Kidney (tissue), 14 donors: Measurements from ENCODE around the gene CASKIN2. TPM values are rescaled to one million over a fixed set of nuclear protein-coding genes. Genes with fewer than 3 reads are reported as not detected.

Experiments used
- DNase-seq, 5 donors: peaks; one replicate each; pipeline ENCODE4 v3.0.0-alpha.2; 2013 to 2020
- FAIRE-seq: peaks from 2 replicates; lab custom pipeline; 2012; peaks lifted over from hg19 to GRCh38; lab: Jason Lieb, UNC
- H3K27ac ChIP-seq, 2 donors: one replicate each; pipeline ENCODE4 v1.7.0; 2013; ENCODE audit warnings: low read depth in 2 of 2, low read length in 2 of 2, inconsistent platforms in 1 of 2
- H3K27me3 ChIP-seq: one replicate; pipeline ENCODE4 v1.7.1; 2013; ENCODE audit warnings: low read length, inconsistent platforms; ENCODE audit not compliant: control insufficient read depth, insufficient read depth
- H3K36me3 ChIP-seq, 3 donors: one replicate each; pipeline versions ENCODE4 v1.7.0 to v1.7.1; 2013; ENCODE audit warnings: low read length in 3 of 3, control low read depth in 1 of 3, inconsistent platforms in 1 of 3; ENCODE audit not compliant: insufficient read depth in 3 of 3, control insufficient read depth in 2 of 3
- H3K4me1 ChIP-seq, 3 donors: one replicate each; pipeline versions ENCODE4 v1.7.0 to v1.7.1; 2013; ENCODE audit warnings: low read length in 3 of 3, inconsistent platforms in 1 of 3, low read depth in 1 of 3; ENCODE audit not compliant: control insufficient read depth in 2 of 3, insufficient read depth in 2 of 3
- H3K4me3 ChIP-seq, 3 donors: one replicate each; pipeline versions ENCODE4 v1.7.0 to v1.8.1; 2013; ENCODE audit warnings: low read length in 3 of 3, control low read depth in 1 of 3, inconsistent platforms in 1 of 3
- H3K9ac ChIP-seq, 3 donors: one replicate each; pipeline versions ENCODE4 v1.7.0 to v1.7.1; 2013; ENCODE audit warnings: low read length in 3 of 3, control low read depth in 1 of 3, inconsistent platforms in 1 of 3
- H3K9me3 ChIP-seq, 3 donors: one replicate each; pipeline versions ENCODE4 v1.7.0 to v1.7.1; 2013; ENCODE audit warnings: low read length in 3 of 3, control low read depth in 1 of 3, inconsistent platforms in 1 of 3; ENCODE audit not compliant: control insufficient read depth in 2 of 3, insufficient read depth in 1 of 3
- intact Hi-C: fragments of 100-400 bp; cut with DNase I; formaldehyde crosslinking; loops from one replicate; pipeline ENCODE4 v1.11.1; 2022
- polyA plus RNA-seq: library from polyadenylated mRNA; stranded (reverse); fragments of 350-450 nt; fragmentation: Illumina TruSeq; extraction: RNeasy Lipid Tissue Mini Kit (QIAGEN cat#74804); gene quantifications from one replicate; pipeline ENCODE4 v1.2.3, GENCODE V29; 2014; ENCODE audit warnings: low read depth, low replicate concordance; ENCODE audit not compliant: insufficient read depth
- total RNA-seq: library from RNA; stranded (reverse); fragmentation: NEBNext Ultra II Directional; extraction: Animal tissue kit (Norgen Biotek cat#: 25700); gene quantifications from one replicate; pipeline ENCODE4 v1.2.1, GENCODE V29; 2021
- TF ChIP-seq, protein P1 (sequence below): IDR thresholded peaks from 3 replicates; pipeline ENCODE4 v1.5.1; 2012; ENCODE audit warnings: mild to moderate bottlenecking, moderate library complexity, borderline replicate concordance; ENCODE audit not compliant: insufficient read depth; ENCODE audit errors: extremely low read depth
- donor health status: control.
- donor health status: control.
- donor health status: control.
- donor health status: control.
- donor health status: control.
- donor health status: DM: yes; HTN: yes; CAD: no.
- donor health status: Normal renal cell carcinoma (clear cell type).

The CASKIN2 gene
- total and polyA plus RNA-seq, 2 donors from 2014 or later: 25.0 to 98.6 TPM

DNA sequence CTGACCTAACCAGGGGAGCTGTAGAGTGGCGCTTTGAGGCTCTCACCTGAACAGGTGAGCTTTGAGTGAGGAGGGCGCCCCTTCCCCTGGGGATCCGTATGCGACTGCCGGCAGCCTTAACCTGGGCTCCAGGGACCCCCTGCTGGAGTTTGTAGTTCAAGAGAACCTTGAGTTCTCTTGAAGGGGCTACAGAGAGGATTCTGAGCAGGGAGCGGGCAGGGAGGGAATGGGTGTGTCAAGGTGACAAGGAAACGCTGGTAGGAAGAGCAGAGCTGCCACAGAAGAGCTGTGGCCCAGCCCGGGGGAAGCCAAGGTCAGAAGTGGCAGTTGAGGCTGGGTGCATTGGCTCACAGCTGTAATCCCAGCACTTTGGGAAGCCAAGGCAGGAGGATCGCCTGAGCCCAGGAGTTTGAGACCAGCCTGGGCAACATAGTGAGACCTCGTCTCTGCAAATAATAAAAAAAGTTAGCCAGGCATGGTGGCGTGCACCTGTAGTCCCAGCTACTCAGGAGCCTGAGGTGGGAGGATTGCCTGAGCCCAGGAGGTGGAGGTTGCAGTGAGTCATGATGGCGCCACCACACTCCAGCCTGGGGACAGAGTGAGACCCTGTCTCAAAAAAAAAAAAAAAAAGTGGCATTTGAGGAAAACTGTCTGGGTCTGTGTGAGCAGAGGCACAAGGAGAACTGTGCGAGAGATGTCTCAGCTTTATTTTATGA is 11.4 kb upstream of the CASKIN2 start:
- Histone ChIP-seq H3K9ac (peak overlapping the region in 2 of 3 donors; percentile 4 to 80), H3K36me3 (peaks cover 0 to 2% (median 0%) of the 10 kb centered on the region in 3 donors), H3K27me3 (no peaks in the 10 kb centered on the region), H3K4me3 (peak overlapping the region in 2 of 3 donors; percentile 71 to 76), H3K4me1 (peaks cover 0 to 16% (median 0%) of the 10 kb centered on the region in 3 donors), H3K9me3 (no peaks in the 10 kb centered on the region), H3K27ac (peak overlapping the region; percentile 47 to 92)
- TF ChIP-seq, protein P1, sequence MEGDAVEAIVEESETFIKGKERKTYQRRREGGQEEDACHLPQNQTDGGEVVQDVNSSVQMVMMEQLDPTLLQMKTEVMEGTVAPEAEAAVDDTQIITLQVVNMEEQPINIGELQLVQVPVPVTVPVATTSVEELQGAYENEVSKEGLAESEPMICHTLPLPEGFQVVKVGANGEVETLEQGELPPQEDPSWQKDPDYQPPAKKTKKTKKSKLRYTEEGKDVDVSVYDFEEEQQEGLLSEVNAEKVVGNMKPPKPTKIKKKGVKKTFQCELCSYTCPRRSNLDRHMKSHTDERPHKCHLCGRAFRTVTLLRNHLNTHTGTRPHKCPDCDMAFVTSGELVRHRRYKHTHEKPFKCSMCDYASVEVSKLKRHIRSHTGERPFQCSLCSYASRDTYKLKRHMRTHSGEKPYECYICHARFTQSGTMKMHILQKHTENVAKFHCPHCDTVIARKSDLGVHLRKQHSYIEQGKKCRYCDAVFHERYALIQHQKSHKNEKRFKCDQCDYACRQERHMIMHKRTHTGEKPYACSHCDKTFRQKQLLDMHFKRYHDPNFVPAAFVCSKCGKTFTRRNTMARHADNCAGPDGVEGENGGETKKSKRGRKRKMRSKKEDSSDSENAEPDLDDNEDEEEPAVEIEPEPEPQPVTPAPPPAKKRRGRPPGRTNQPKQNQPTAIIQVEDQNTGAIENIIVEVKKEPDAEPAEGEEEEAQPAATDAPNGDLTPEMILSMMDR: no peak
- intact Hi-C loops: no loop called here
- DNase-seq (no peak), FAIRE-seq (no peak)

DNA sequence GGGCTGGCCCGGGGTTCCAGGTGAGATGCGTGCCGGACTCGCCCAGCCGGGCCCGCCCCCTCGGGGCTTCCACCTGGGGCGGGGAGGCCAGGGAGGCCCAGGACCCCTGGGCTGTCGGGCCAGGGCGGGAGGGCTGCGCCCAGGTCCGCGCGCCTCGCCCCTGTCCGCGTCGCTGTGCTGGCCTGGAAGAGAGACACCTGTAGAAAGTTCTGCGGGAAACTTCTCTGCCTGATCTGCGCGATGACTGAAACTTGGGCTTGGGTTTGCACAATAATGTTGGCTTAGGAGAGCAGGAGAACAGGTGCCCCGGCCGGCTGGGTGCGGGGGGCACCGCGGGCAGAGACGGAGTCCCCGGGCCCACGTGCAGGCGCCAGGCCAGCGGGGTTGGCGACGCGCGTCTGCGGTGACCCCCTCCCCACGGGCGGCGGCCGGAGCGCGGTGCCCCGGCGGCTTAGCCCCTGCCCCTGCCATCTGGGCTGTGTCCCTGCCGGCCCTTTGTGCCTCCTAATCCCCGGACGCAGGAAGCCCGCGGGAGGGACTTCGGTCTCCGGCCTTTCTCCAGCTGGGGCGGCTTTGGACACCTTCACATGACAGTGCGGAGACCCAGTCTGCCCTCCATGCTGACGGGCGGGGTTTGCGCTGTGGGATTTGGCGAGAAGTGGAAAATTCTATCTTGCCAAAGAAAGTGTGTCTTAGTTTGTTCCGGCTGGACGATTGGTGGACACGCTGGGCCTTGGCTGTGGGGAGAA is 10.6 kb upstream of the CASKIN2 start:
- Histone ChIP-seq H3K4me3 (peak overlapping the region; percentile 9 to 76 (median 71)), H3K9ac (peak overlapping the region in 2 of 3 donors; percentile 4 to 80), H3K27ac (peak overlapping the region; percentile 42 to 92), H3K36me3 (peaks cover 0 to 2% (median 0%) of the 10 kb centered on the region in 3 donors), H3K9me3 (no peaks in the 10 kb centered on the region), H3K4me1 (peaks cover 0 to 11% (median 0%) of the 10 kb centered on the region in 3 donors), H3K27me3 (no peaks in the 10 kb centered on the region)
- DNase-seq: peak in 4 of 5 donors; percentile 29 to 64 (median 48)
- TF ChIP-seq, protein P1: no peak
- FAIRE-seq: no peak
- intact Hi-C loops: no loop called here

DNA sequence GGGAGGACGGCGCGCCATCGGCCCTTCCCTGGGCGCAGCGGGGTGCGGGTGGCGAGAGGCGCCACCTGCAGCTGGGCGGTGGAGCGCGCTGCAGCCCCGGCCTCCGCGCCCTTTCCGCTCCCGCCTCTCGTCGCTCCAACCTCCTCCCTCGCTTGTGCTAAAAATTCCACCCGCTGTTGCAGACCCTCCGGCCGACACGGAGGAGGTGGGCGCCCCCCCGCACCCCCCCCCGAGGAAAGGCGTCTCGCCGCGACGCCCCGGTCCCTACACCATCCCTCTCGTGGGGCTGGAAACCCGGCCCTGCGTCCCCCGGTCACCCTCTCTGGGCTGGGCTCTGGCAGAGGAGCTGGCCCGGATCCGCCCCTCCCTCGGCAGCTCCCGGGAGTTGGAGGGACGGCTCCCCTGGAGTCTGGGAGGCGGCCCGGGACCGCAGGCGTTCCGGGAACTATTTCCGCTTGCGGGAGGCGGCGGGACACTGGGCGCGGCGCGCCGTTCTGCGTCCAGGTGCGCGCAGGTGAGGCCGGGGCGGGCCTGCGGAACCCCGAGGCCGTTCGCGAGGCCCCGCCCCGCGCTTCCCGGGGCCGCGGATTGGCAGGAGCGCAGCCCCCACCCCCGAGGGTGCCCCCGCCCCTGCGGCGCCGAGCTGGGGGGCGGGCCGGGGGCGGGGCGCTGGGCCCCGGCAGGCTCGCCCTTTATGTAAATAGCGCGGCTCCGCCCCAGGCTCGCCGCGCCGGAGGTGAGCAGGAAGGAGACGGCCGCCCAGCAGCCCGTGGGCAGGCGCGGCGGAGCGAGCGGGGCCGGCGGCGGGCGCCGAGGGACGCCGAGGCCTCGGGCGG is 9.9 kb upstream of the CASKIN2 start, which contains the start of gene LLGL2:
Gene LLGL2 (plus strand): TSS at position 728 of the 836 bp plus-strand sequence. CDS start 17,730 bp downstream, outside the sequence.
- H3K4me1 ChIP-seq: peaks cover 0 to 8% (median 0%) of the 10 kb centered on the region in 3 donors
- peak within 1 kb of the TSS; percentile 76 to 92 for H3K27ac ChIP-seq
- TF ChIP-seq, protein P1: peak; percentile 55
- intact Hi-C loops: no loop called here
- FAIRE-seq (no peak), DNase-seq (peak; percentile 85 to 96 (median 92))
- no peaks in the 10 kb centered on the region for H3K27me3 ChIP-seq
- peaks cover 0 to 2% (median 0%) of the 10 kb centered on the region in 3 donors for H3K36me3 ChIP-seq
- H3K4me3 ChIP-seq: peak within 1 kb of the TSS; percentile 9 to 76 (median 71)
- H3K9ac ChIP-seq: peak within 1 kb of the TSS in 2 of 3 donors; percentile 4 to 80
- no peaks in the 10 kb centered on the region for H3K9me3 ChIP-seq
